Subcutaneous abdominal adipose tissue (tissue), 5 donors: ENCODE data around the gene TNFRSF18.

Source experiments
- H3K27ac ChIP-seq: one replicate; pipeline ENCODE4 v1.7.0; 2013; ENCODE audit warnings: low read depth, mild to moderate bottlenecking, inconsistent platforms, low read length, moderate library complexity
- H3K27me3 ChIP-seq, 5 donors: one replicate each; pipeline ENCODE4 v1.7.0; 2013; ENCODE audit warnings: low read length in 5 of 5, inconsistent platforms in 1 of 5; ENCODE audit not compliant: control insufficient read depth in 5 of 5, insufficient read depth in 4 of 5
- H3K36me3 ChIP-seq, 5 donors: one replicate each; pipeline ENCODE4 v1.7.0; 2013; ENCODE audit warnings: low read length in 5 of 5; ENCODE audit not compliant: control insufficient read depth in 5 of 5, insufficient read depth in 5 of 5
- H3K4me1 ChIP-seq, 5 donors: one replicate each; pipeline ENCODE4 v1.7.0; 2013; ENCODE audit warnings: low read length in 5 of 5, mild to moderate bottlenecking in 3 of 5, moderate library complexity in 1 of 5; ENCODE audit not compliant: control insufficient read depth in 5 of 5, insufficient read depth in 5 of 5
- H3K4me3 ChIP-seq, 5 donors: one replicate each; pipeline ENCODE4 v1.7.0; 2013; ENCODE audit warnings: low read length in 5 of 5, low read depth in 1 of 5
- H3K9ac ChIP-seq, 5 donors: one replicate each; pipeline ENCODE4 v1.7.0; 2013; ENCODE audit warnings: low read length in 5 of 5, mild to moderate bottlenecking in 4 of 5, moderate library complexity in 3 of 5
- H3K9me3 ChIP-seq, 5 donors: one replicate each; pipeline ENCODE4 v1.7.0; 2013; ENCODE audit warnings: low read length in 5 of 5; ENCODE audit not compliant: control insufficient read depth in 5 of 5
- donor health status: healthy.
- donor health status: healthy.
- donor health status: healthy.
- donor health status: healthy.
- donor health status: healthy.

Gene TNFRSF18

GRCh38 chr1:1240822-1241587 is 34.6 kb upstream of the TNFRSF18 start:
- Histone ChIP-seq H3K4me3 (no peak overlapping the region), H3K36me3 (no peaks in the 10 kb centered on the region), H3K4me1 (peaks cover 0 to 12% (median 10%) of the 10 kb centered on the region in 5 donors), H3K27me3 (peaks cover 37 to 59% (median 42%) of the 10 kb centered on the region in 5 donors), H3K27ac (no peak overlapping the region), H3K9me3 (no peaks in the 10 kb centered on the region), H3K9ac (no peak overlapping the region)

- H3K4me1 ChIP-seq = peaks cover 0 to 12% (median 10%) of the 10 kb centered on the region in 5 donors
- H3K4me3 ChIP-seq = no peak overlapping the region
- H3K27me3 ChIP-seq = peaks cover 31 to 52% (median 36%) of the 10 kb centered on the region in 5 donors
- no peaks in the 10 kb centered on the region for H3K9me3 ChIP-seq
- no peak overlapping the region for H3K9ac ChIP-seq
- peaks cover 0 to under 1% (median 0%) of the 10 kb centered on the region in 5 donors for H3K36me3 ChIP-seq
- no peak overlapping the region for H3K27ac ChIP-seq
Measured at GRCh38 chr1:1240348-1240732, 33.9 kb upstream of the TNFRSF18 start.

- no peak overlapping the region for H3K27ac ChIP-seq
- H3K4me3 ChIP-seq = no peak overlapping the region
- peaks cover 0 to 12% (median 10%) of the 10 kb centered on the region in 5 donors for H3K4me1 ChIP-seq
- H3K36me3 ChIP-seq = peaks cover 0 to 5% (median 0%) of the 10 kb centered on the region in 5 donors
- H3K9ac ChIP-seq = no peak overlapping the region
- peaks cover 30 to 51% (median 36%) of the 10 kb centered on the region in 5 donors for H3K27me3 ChIP-seq
- H3K9me3 ChIP-seq = no peaks in the 10 kb centered on the region
Measured at GRCh38 chr1:1239614-1240347, 33.4 kb upstream of the TNFRSF18 start.

- Histone ChIP-seq H3K4me3 (no peak overlapping the region), H3K36me3 (peaks cover 0 to 10% (median 5%) of the 10 kb centered on the region in 5 donors), H3K27me3 (peaks cover 30 to 51% (median 36%) of the 10 kb centered on the region in 5 donors), H3K4me1 (peaks cover 0 to 11% (median 9%) of the 10 kb centered on the region in 5 donors), H3K9ac (no peak overlapping the region), H3K27ac (no peak overlapping the region), H3K9me3 (no peaks in the 10 kb centered on the region)
Measured at GRCh38 chr1:1239227-1239613, 32.8 kb upstream of the TNFRSF18 start.

- Histone ChIP-seq H3K4me1 (peaks cover 0 to 14% (median 5%) of the 10 kb centered on the region in 5 donors), H3K27ac (no peak overlapping the region), H3K9ac (no peak overlapping the region), H3K9me3 (no peaks in the 10 kb centered on the region), H3K27me3 (peaks cover 30 to 47% (median 36%) of the 10 kb centered on the region in 5 donors), H3K36me3 (peaks cover 0 to 14% (median 7%) of the 10 kb centered on the region in 5 donors), H3K4me3 (no peak overlapping the region)
Measured at GRCh38 chr1:1238702-1239178, 32.3 kb upstream of the TNFRSF18 start.

- no peaks in the 10 kb centered on the region for H3K9me3 ChIP-seq
- no peak overlapping the region for H3K4me3 ChIP-seq
- peaks cover 0 to 15% (median 10%) of the 10 kb centered on the region in 5 donors for H3K4me1 ChIP-seq
- H3K27me3 ChIP-seq = peaks cover 30 to 44% (median 36%) of the 10 kb centered on the region in 5 donors
- no peak overlapping the region for H3K27ac ChIP-seq
- no peak overlapping the region for H3K9ac ChIP-seq
- peaks cover 0 to 14% (median 7%) of the 10 kb centered on the region in 5 donors for H3K36me3 ChIP-seq
Measured at GRCh38 chr1:1237874-1238701, 31.7 kb upstream of the TNFRSF18 start.

- peaks cover 0 to 4% (median 0%) of the 10 kb centered on the region in 5 donors for H3K9me3 ChIP-seq
- peaks cover 0 to 14% (median 7%) of the 10 kb centered on the region in 5 donors for H3K36me3 ChIP-seq
- H3K4me3 ChIP-seq = no peak overlapping the region
- no peak overlapping the region for H3K27ac ChIP-seq
- H3K27me3 ChIP-seq = peaks cover 30 to 44% (median 36%) of the 10 kb centered on the region in 5 donors
- no peak overlapping the region for H3K9ac ChIP-seq
- peaks cover 0 to 19% (median 14%) of the 10 kb centered on the region in 5 donors for H3K4me1 ChIP-seq
Measured at GRCh38 chr1:1236945-1237873, 30.8 kb upstream of the TNFRSF18 start.

- no peak overlapping the region for H3K4me3 ChIP-seq
- peaks cover 0 to 14% (median 7%) of the 10 kb centered on the region in 5 donors for H3K36me3 ChIP-seq
- H3K27me3 ChIP-seq = peaks cover 30 to 42% (median 36%) of the 10 kb centered on the region in 5 donors
- H3K9ac ChIP-seq = no peak overlapping the region
- H3K4me1 ChIP-seq = peaks cover 0 to 20% (median 16%) of the 10 kb centered on the region in 5 donors
- peaks cover 0 to 4% (median 0%) of the 10 kb centered on the region in 5 donors for H3K9me3 ChIP-seq
- H3K27ac ChIP-seq = no peak overlapping the region
Measured at GRCh38 chr1:1236176-1236763, 29.9 kb upstream of the TNFRSF18 start.
